NOMO-1 (cell line): ENCODE data around the gene DYNC1I1.
"Not testable (repeated sequence)": the region's sequence is repeated elsewhere in the genome, so short reads cannot be mapped to it uniquely, and the experiment has no call there.

Experiments
- DNase-seq, 2 experiments: peaks; one replicate each; lab custom pipeline; 2025; ENCODE audit not compliant: unreplicated experiment in 2 of 2; lab: John Stamatoyannopoulos, UW

The DYNC1I1 gene

GRCh38 chr7:95905167-95905566 is 132.8 kb downstream of the DYNC1I1 start:
- DNase-seq, result peak in 1 of 2 experiments; percentile 31

- DNase-seq, result peak; percentile 32 to 82
Observed at GRCh38 chr7:95906851-95907250, 134.5 kb downstream of the DYNC1I1 start.

GRCh38 chr7:95907337-95907736 is 135.0 kb downstream of the DYNC1I1 start:
- no peak for DNase-seq

- DNase-seq, result no peak
Observed at GRCh38 chr7:95908499-95908898, 136.1 kb downstream of the DYNC1I1 start.

- no peak for DNase-seq
Observed at GRCh38 chr7:95910341-95910740, 138.0 kb downstream of the DYNC1I1 start.

- peak; percentile 27 to 79 for DNase-seq
Observed at GRCh38 chr7:95915731-95916130, 143.4 kb downstream of the DYNC1I1 start.

GRCh38 chr7:95916573-95917297 is 144.4 kb downstream of the DYNC1I1 start:
- peak; percentile 82 to 90 for DNase-seq

GRCh38 chr7:95917634-95918033 is 145.3 kb downstream of the DYNC1I1 start:
- DNase-seq, result no peak

- no peak for DNase-seq
Observed at GRCh38 chr7:95919556-95919955, 147.2 kb downstream of the DYNC1I1 start.

GRCh38 chr7:95921543-95921942 is 149.2 kb downstream of the DYNC1I1 start:
- DNase-seq, result no peak

- no peak for DNase-seq
Observed at GRCh38 chr7:95922191-95922590, 149.8 kb downstream of the DYNC1I1 start.

- no peak for DNase-seq
Observed at GRCh38 chr7:95925236-95925635, 152.9 kb downstream of the DYNC1I1 start.

GRCh38 chr7:95925971-95926370 is 153.6 kb downstream of the DYNC1I1 start:
- DNase-seq, result no peak

GRCh38 chr7:95927756-95928155 is 155.4 kb downstream of the DYNC1I1 start:
- no peak for DNase-seq

- DNase-seq, result no peak
Observed at GRCh38 chr7:95929710-95930280, 157.4 kb downstream of the DYNC1I1 start.

- no peak for DNase-seq
Observed at GRCh38 chr7:95931460-95932232, 159.3 kb downstream of the DYNC1I1 start.

GRCh38 chr7:95933618-95934017 is 161.3 kb downstream of the DYNC1I1 start:
- no peak for DNase-seq

GRCh38 chr7:95944867-95945266 is 172.5 kb downstream of the DYNC1I1 start:
- not testable (repeated sequence) for DNase-seq

GRCh38 chr7:95950698-95951097 is 178.3 kb downstream of the DYNC1I1 start:
- peak in 1 of 2 experiments; percentile 64 for DNase-seq

- DNase-seq, result no peak
Observed at GRCh38 chr7:95951531-95951930, 179.2 kb downstream of the DYNC1I1 start.

GRCh38 chr7:95951997-95952795 is 179.8 kb downstream of the DYNC1I1 start:
- no peak for DNase-seq
